Measurements from ENCODE around the gene EXOC4.

DNA sequence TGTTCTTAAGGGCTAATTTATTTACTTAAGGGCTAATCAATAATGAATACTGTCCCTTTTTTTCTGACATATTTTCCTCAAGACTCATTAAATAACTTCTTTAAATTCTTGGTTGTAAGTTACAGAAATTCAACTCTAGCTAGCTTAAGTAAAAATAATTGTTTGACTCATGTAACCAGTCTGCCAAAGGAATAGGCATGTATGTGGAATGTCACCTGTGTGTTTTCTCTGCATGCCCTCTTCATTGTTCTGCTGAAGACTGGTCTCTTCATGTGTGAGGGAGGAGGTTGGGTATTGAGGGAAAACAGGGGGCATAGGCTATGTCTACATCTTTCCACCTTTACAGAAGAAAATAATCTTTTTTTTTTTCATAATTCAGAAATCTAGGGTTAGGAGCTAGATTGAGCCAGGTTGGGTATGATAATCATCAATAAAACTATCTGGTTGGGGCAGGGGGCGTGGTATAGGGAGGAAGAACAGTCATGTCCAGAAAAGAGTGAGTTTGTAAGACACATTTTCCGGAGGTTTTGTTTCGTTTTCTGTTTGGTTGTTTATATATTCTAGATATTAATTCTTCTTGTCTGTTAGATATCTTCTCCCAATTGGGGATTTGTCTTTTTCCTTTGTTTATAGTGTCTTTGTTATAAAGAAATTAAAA, 37.9 kb downstream of the EXOC4 start:
- TF ChIP-seq POLR2A (IDR thresholded peaks at IDR 0.05), result no peak
- TF ChIP-seq, protein P1, sequence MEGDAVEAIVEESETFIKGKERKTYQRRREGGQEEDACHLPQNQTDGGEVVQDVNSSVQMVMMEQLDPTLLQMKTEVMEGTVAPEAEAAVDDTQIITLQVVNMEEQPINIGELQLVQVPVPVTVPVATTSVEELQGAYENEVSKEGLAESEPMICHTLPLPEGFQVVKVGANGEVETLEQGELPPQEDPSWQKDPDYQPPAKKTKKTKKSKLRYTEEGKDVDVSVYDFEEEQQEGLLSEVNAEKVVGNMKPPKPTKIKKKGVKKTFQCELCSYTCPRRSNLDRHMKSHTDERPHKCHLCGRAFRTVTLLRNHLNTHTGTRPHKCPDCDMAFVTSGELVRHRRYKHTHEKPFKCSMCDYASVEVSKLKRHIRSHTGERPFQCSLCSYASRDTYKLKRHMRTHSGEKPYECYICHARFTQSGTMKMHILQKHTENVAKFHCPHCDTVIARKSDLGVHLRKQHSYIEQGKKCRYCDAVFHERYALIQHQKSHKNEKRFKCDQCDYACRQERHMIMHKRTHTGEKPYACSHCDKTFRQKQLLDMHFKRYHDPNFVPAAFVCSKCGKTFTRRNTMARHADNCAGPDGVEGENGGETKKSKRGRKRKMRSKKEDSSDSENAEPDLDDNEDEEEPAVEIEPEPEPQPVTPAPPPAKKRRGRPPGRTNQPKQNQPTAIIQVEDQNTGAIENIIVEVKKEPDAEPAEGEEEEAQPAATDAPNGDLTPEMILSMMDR (IDR thresholded peaks at IDR 0.05), result no peak
